HEK293 (cell line): ENCODE data around the gene HOXB9.

ENCODE experiments used
- CTCF ChIA-PET: fragments of 350-600 bp; formaldehyde crosslinking; extraction: SDS; loops from one replicate; lab custom pipeline; 2021; ENCODE audit warnings: antibody characterized with exemption; lab: Yijun Ruan, JAX
- POLR2A ChIA-PET: fragments of 300-600 bp; formaldehyde crosslinking; extraction: SDS; loops from one replicate; lab custom pipeline; 2020; ENCODE audit warnings: antibody characterized with exemption, inconsistent platforms; lab: Yijun Ruan, JAX
- H3K27ac ChIP-seq: fragments of 200-500 bp; sonication (Bioruptor generic); 2 replicates; pipeline ENCODE4 v1.5.1; 2014; ENCODE audit warnings: low read depth, low read length, control low read depth, inconsistent platforms; ENCODE audit errors: extremely low read depth
- H3K36me3 ChIP-seq, 2 experiments: fragments of 200-500 bp in 1 of 2; sonication (Bioruptor generic) in 1 of 2; 1 replicate in 1 of 2; 2 replicates in 1 of 2; pipeline ENCODE4 v1.5.1; 2014 to 2017; ENCODE audit warnings: inconsistent platforms in 2 of 2, low read length in 2 of 2; ENCODE audit not compliant: control insufficient read depth in 2 of 2, insufficient read depth in 1 of 2
- H3K4me1 ChIP-seq: fragments of 200-500 bp; sonication (Bioruptor generic); 2 replicates; pipeline ENCODE4 v1.5.1; 2014; ENCODE audit warnings: mild to moderate bottlenecking, low read length, inconsistent platforms; ENCODE audit not compliant: control insufficient read depth, insufficient read depth
- H3K4me3 ChIP-seq: 2 replicates; pipeline ENCODE4 v1.5.1; 2011; ENCODE audit warnings: low read depth, mild to moderate bottlenecking, control low read depth, low read length, moderate library complexity
- H3K9me3 ChIP-seq: fragments of 200-500 bp; sonication (Bioruptor generic); 2 replicates; pipeline ENCODE4 v1.5.1; 2014; ENCODE audit warnings: low read depth, low read length, inconsistent platforms; ENCODE audit not compliant: control insufficient read depth, insufficient read depth
- GLIS1 ChIP-seq: fragments of 450-650 bp; formaldehyde crosslinking; IDR thresholded peaks from 2 replicates; pipeline ENCODE4 v1.5.1; 2016; ENCODE audit warnings: missing biosample characterization, missing genetic modification characterization
- IKZF3 ChIP-seq: fragments of 450-650 bp; IDR thresholded peaks from 2 replicates; pipeline ENCODE4 v1.5.0; 2018; ENCODE audit warnings: missing biosample characterization, mild to moderate bottlenecking, missing genetic modification characterization, moderate library complexity
- OVOL3 ChIP-seq: fragments of 450-650 bp; formaldehyde crosslinking; IDR thresholded peaks from 2 replicates; pipeline ENCODE4 v1.5.1; 2016; ENCODE audit warnings: missing biosample characterization, missing genetic modification characterization
- SCRT1 ChIP-seq: fragments of 450-650 bp; formaldehyde crosslinking; IDR thresholded peaks from 2 replicates; pipeline ENCODE4 v1.5.1; 2016; ENCODE audit warnings: missing biosample characterization, missing genetic modification characterization, borderline replicate concordance
- ZBTB10 ChIP-seq: fragments of 450-650 bp; formaldehyde crosslinking; IDR thresholded peaks from 2 replicates; pipeline ENCODE4 v1.5.1; 2016; ENCODE audit warnings: missing biosample characterization, missing genetic modification characterization
- ZBTB17 ChIP-seq: fragments of 450-650 bp; formaldehyde crosslinking; IDR thresholded peaks from 2 replicates; pipeline ENCODE4 v1.5.1; 2016; ENCODE audit warnings: missing biosample characterization, missing genetic modification characterization
- ZBTB8A ChIP-seq: fragments of 450-650 bp; formaldehyde crosslinking; IDR thresholded peaks from 2 replicates; pipeline ENCODE4 v1.5.1; 2016; ENCODE audit warnings: missing biosample characterization, missing genetic modification characterization
- ZFP41 ChIP-seq: fragments of 450-650 bp; formaldehyde crosslinking; IDR thresholded peaks from 2 replicates; pipeline ENCODE4 v1.5.1; 2016; ENCODE audit warnings: missing biosample characterization, missing genetic modification characterization, borderline replicate concordance
- ZFP69B ChIP-seq: fragments of 450-650 bp; formaldehyde crosslinking; IDR thresholded peaks from 2 replicates; pipeline ENCODE4 v1.5.1; 2016; ENCODE audit warnings: missing biosample characterization, missing genetic modification characterization
- ZNF169 ChIP-seq: fragments of 450-650 bp; formaldehyde crosslinking; IDR thresholded peaks from 2 replicates; pipeline ENCODE4 v1.5.1; 2016; ENCODE audit warnings: missing biosample characterization, missing genetic modification characterization
- ZNF280C ChIP-seq: fragments of 450-650 bp; formaldehyde crosslinking; IDR thresholded peaks from 2 replicates; pipeline ENCODE4 v1.5.1; 2016; ENCODE audit warnings: missing biosample characterization, missing genetic modification characterization
- ZNF335 ChIP-seq: fragments of 450-650 bp; formaldehyde crosslinking; conservative IDR thresholded peaks from 2 replicates; pipeline ENCODE4 v1.5.1; 2016; ENCODE audit warnings: missing biosample characterization, missing genetic modification characterization
- ZNF341 ChIP-seq: fragments of 450-650 bp; formaldehyde crosslinking; IDR thresholded peaks from 2 replicates; pipeline ENCODE4; 2016; ENCODE audit warnings: low read depth, missing biosample characterization, missing genetic modification characterization
- ZNF366 ChIP-seq: fragments of 450-650 bp; formaldehyde crosslinking; conservative IDR thresholded peaks from 2 replicates; pipeline ENCODE4 v1.5.1; 2016; ENCODE audit warnings: missing biosample characterization, missing genetic modification characterization
- ZNF394 ChIP-seq: fragments of 450-650 bp; formaldehyde crosslinking; IDR thresholded peaks from 2 replicates; pipeline ENCODE4 v1.5.1; 2016; ENCODE audit warnings: missing biosample characterization, missing genetic modification characterization, mild to moderate bottlenecking, moderate library complexity, borderline replicate concordance
- ZNF600 ChIP-seq: fragments of 450-650 bp; formaldehyde crosslinking; IDR thresholded peaks from 2 replicates; pipeline ENCODE4 v1.5.1; 2016; ENCODE audit warnings: missing biosample characterization, missing genetic modification characterization
- ZNF626 ChIP-seq: fragments of 450-650 bp; sonication (Bioruptor Pico); formaldehyde crosslinking; IDR thresholded peaks from 2 replicates; pipeline ENCODE4 v1.5.1; 2018; ENCODE audit warnings: missing biosample characterization, missing genetic modification characterization, inconsistent platforms
- ZNF707 ChIP-seq: fragments of 450-650 bp; formaldehyde crosslinking; IDR thresholded peaks from 2 replicates; pipeline ENCODE4 v1.5.1; 2016; ENCODE audit warnings: missing biosample characterization, missing genetic modification characterization

The HOXB9 gene

GRCh38 chr17:48609033-48609432 lies 17.1 kb downstream of the HOXB9 start:
- Histone ChIP-seq H3K36me3 (peaks cover 7 to 15% of the 10 kb centered on the region in 2 experiments), H3K4me3 (no peak overlapping the region), H3K4me1 (peaks cover 31% of the 10 kb centered on the region), H3K27ac (peak overlapping the region; percentile 94; the same call in 1 of the 2 replicates), H3K9me3 (no peaks in the 10 kb centered on the region)
- TF ChIP-seq SCRT1 (tag by site-specific recombination) (no peak), IKZF3 (tag by site-specific recombination) (peak; percentile 58; the same call in 1 of the 2 replicates), ZNF626 (tag by site-specific recombination) (no peak), ZNF394 (tag by site-specific recombination) (peak; percentile 60; the same call in 1 of the 2 replicates), ZNF600 (tag by site-specific recombination) (peak; percentile 53; the same call in 1 of the 2 replicates), ZNF280C (tag by site-specific recombination) (no peak), ZNF169 (tag by site-specific recombination) (no peak), ZBTB8A (peak; percentile 30; the same call in 1 of the 2 replicates), ZNF335 (0 out of 2 replicates have a peak, but pooled peaks have one; percentile 45), ZNF366 (tag by site-specific recombination) (peak; percentile 28; the same call in 1 of the 2 replicates), ZNF341 (tag by site-specific recombination) (peak; percentile 65), ZBTB17 (tag by site-specific recombination) (peak; percentile 25; the same call in 1 of the 2 replicates), GLIS1 (0 out of 2 replicates have a peak, but pooled peaks have one; percentile 12)
- CTCF ChIA-PET = interaction anchor here (0.6 to 2.4 kb wide), 13 partner anchors 9 to 634 kb away, joined by 3 to 12 read pairs (median 3); no protein-coding TSS in a partner anchor
- POLR2A ChIA-PET = interaction anchor here (0.8 to 2.4 kb wide), 5 partner anchors 8 to 560 kb away, joined by 3 to 15 read pairs (median 4); partner anchors contain the start of gene HOXB9

- no peaks in the 10 kb centered on the region for H3K9me3 ChIP-seq
- ChIA-PET POLR2A (interaction anchor here (1.2 to 2.4 kb wide), 2 partner anchors 7 to 560 kb away, joined by 3 to 8 read pairs; no protein-coding TSS in a partner anchor), CTCF (interaction anchor here (0.6 to 2.4 kb wide), 8 partner anchors 10 to 633 kb away, joined by 3 to 12 read pairs (median 3); no protein-coding TSS in a partner anchor)
- H3K27ac ChIP-seq = no peak overlapping the region
- H3K4me3 ChIP-seq = no peak overlapping the region
- peaks cover 7 to 15% of the 10 kb centered on the region in 2 experiments for H3K36me3 ChIP-seq
- peaks cover 26% of the 10 kb centered on the region for H3K4me1 ChIP-seq
- TF ChIP-seq ZBTB8A (peak; percentile 34; the same call in 1 of the 2 replicates), OVOL3 (no peak), ZFP69B (no peak)
Measured at GRCh38 chr17:48608494-48608834, 17.7 kb downstream of the HOXB9 start.

- H3K4me3 ChIP-seq = no peak overlapping the region
- POLR2A ChIA-PET = interaction anchor here (1.1 kb wide), 1 partner anchor 19 kb away, joined by 6 read pairs; the partner anchor contains the start of gene HOXB9
- peaks cover 7 to 15% of the 10 kb centered on the region in 2 experiments for H3K36me3 ChIP-seq
- no peaks in the 10 kb centered on the region for H3K9me3 ChIP-seq
- CTCF ChIA-PET = interaction anchor here (0.6 to 2.0 kb wide), 2 partner anchors 265 to 271 kb away, joined by 3 to 4 read pairs; no protein-coding TSS in a partner anchor
- no peak for TF ChIP-seq ZNF707
- TF ChIP-seq ZFP41 = no peak
- peak; percentile 62; the same call in 1 of the 2 replicates for TF ChIP-seq ZBTB10 (tag by site-specific recombination)
- H3K27ac ChIP-seq = peak overlapping the region; percentile 17; the same call in 1 of the 2 replicates
- peaks cover 24% of the 10 kb centered on the region for H3K4me1 ChIP-seq
Measured at GRCh38 chr17:48606892-48607614, 19.1 kb downstream of the HOXB9 start.
